Measurements from ENCODE around the gene TMEM44. TPM values are rescaled to one million over a fixed set of nuclear protein-coding genes. Genes with fewer than 3 reads are reported as not detected.

TMEM44 gene
- total and polyA plus RNA-seq, 9 of the 15 experiments (the other 6 are each of a cell fraction or from before 2014, with no cell fraction given): 0.53 to 18.1 (median 11.3) TPM

GRCh38 chr3:194637066-194637465 is 3.8 kb upstream of the TMEM44 start:
- Histone ChIP-seq H3K4me1 (replicated peaks in 1 of 2; ENCODE audit: control insufficient read depth in 2 of 2, insufficient read depth in 2 of 2, low read length in 2 of 2) (peaks cover 2 to 18% of the 10 kb centered on the region in 2 experiments; a peak in 3 of 5 replicates), H3K9me3 (replicated peaks; ENCODE audit: control insufficient read depth, insufficient read depth, low read depth, low read length) (no peaks in the 10 kb centered on the region), H3K9me1 (ENCODE audit: control insufficient read depth, insufficient read depth, low read length) (no peaks in the 10 kb centered on the region), H3K27me3 (ENCODE audit: control insufficient read depth in 2 of 2, insufficient read depth in 2 of 2, low read length in 2 of 2) (no peaks in the 10 kb centered on the region; a peak in 1 of 5 replicates), H4K20me1 (replicated peaks; ENCODE audit: control insufficient read depth, insufficient read depth, low read length) (no peaks in the 10 kb centered on the region), H3K79me2 (ENCODE audit: control insufficient read depth, insufficient read depth, low read length) (peaks cover 7% of the 10 kb centered on the region), H3K9ac (ENCODE audit: insufficient read depth in 1 of 2, low read depth in 2 of 2, low read length in 2 of 2) (no peak overlapping the region), H3K36me3 (ENCODE audit: control insufficient read depth, insufficient read depth, low read length) (peaks cover 26% of the 10 kb centered on the region; the same call in 2 of the 3 replicates), H3K4me3 (no peak overlapping the region), H3K4me2 (ENCODE audit: insufficient read depth, low read length) (no peak overlapping the region), H3K27ac (ENCODE audit: extremely low read depth, low read depth, low read length) (no peak overlapping the region), H2AFZ (ENCODE audit: low read depth, low read length) (no peak overlapping the region)
- CTCF ChIA-PET (ENCODE audit: low intra/inter-chr PET ratio): no interaction called here
- 22% methylated on average over 3 of the region's 3 CpGs for WGBS (ENCODE audit: insufficient coverage, low coverage, missing lambda C conversion rate)
- DNase-seq (ENCODE audit: extremely low read depth in 1 of 4, low spot score in 3 of 4) (no peak), ATAC-seq (no peak), FAIRE-seq (no peak)
- TF ChIP-seq GATA2 (CRISPR knock-in tag; IDR thresholded peaks at IDR 0.05) (no peak), KDM5B (IDR thresholded peaks at IDR 0.05; ENCODE audit: insufficient replicate concordance, low read depth, low read length) (no peak), THRAP3 (IDR thresholded peaks at IDR 0.05; ENCODE audit: borderline replicate concordance) (no peak), EWSR1 (IDR thresholded peaks at IDR 0.05; ENCODE audit: borderline replicate concordance, low read depth, partially characterized antibody) (no peak), JUN (IDR thresholded peaks at IDR 0.05; ENCODE audit: borderline replicate concordance, low read depth, low read length) (no peak), JUN (CRISPR knock-in tag; IDR thresholded peaks at IDR 0.05; ENCODE audit: borderline replicate concordance) (no peak), PHF8 (IDR thresholded peaks at IDR 0.05; ENCODE audit: borderline replicate concordance, low read length) (no peak), KLF6 (CRISPR knock-in tag; IDR thresholded peaks at IDR 0.05; ENCODE audit: borderline replicate concordance) (no peak), ZC3H4 (CRISPR knock-in tag; IDR thresholded peaks at IDR 0.05; ENCODE audit: borderline replicate concordance) (no peak), MAFG (tag; conservative IDR thresholded peaks at IDR 0.05) (no peak), RBM22 (IDR thresholded peaks at IDR 0.05; ENCODE audit: low read depth, low read length, poor library complexity, severe bottlenecking) (no peak), ZNF224 (CRISPR knock-in tag; IDR thresholded peaks at IDR 0.05) (no peak)
- intact Hi-C loops (cut with micrococcal nuclease) (no loop called here), in situ Hi-C loops (cut with MboI) (no loop called here)
- no TSS peak for BruUV-seq (replicated peaks)
- POLR2A ChIA-PET: interaction anchor here (0.7 to 1.0 kb wide), 4 partner anchors 11 to 21 kb away, joined by 3 read pairs; no protein-coding TSS in a partner anchor
